Measurements from ENCODE around the gene CCBE1. TPM values are rescaled to one million over a fixed set of nuclear protein-coding genes. Genes with fewer than 3 reads are reported as not detected.

The CCBE1 gene
- total RNA-seq, 1 donor from 2014 or later = 1.2 TPM

- no peak overlapping the region for H3K27ac Mint-ChIP-seq (ENCODE audit: unreplicated experiment)
- no peak overlapping the region for H3K4me3 Mint-ChIP-seq (ENCODE audit: unreplicated experiment)
- H3K9me3 Mint-ChIP-seq (ENCODE audit: unreplicated experiment) = no peaks in the 10 kb centered on the region
- H3K4me1 Mint-ChIP-seq (ENCODE audit: unreplicated experiment) = peaks cover 8% of the 10 kb centered on the region
- TF ChIP-seq CTCF (IDR thresholded peaks at IDR 0.05; ENCODE audit: unreplicated experiment) = no peak
- H3K36me3 Mint-ChIP-seq (ENCODE audit: low read depth, unreplicated experiment) = no peaks in the 10 kb centered on the region
- no peak for DNase-seq (ENCODE audit: low spot score)
- H3K27me3 Mint-ChIP-seq (ENCODE audit: unreplicated experiment) = peaks cover 5% of the 10 kb centered on the region
These were observed 133.9 kb downstream of the CCBE1 start for GRCh38 chr18:59563176-59563785.

- TF ChIP-seq CTCF (IDR thresholded peaks at IDR 0.05; ENCODE audit: unreplicated experiment) = no peak
- Mint-ChIP-seq H3K27ac (ENCODE audit: unreplicated experiment) (no peak overlapping the region), H3K36me3 (ENCODE audit: low read depth, unreplicated experiment) (no peaks in the 10 kb centered on the region), H3K27me3 (ENCODE audit: unreplicated experiment) (peaks cover 5% of the 10 kb centered on the region), H3K4me1 (ENCODE audit: unreplicated experiment) (peaks cover 8% of the 10 kb centered on the region), H3K4me3 (ENCODE audit: unreplicated experiment) (no peak overlapping the region), H3K9me3 (ENCODE audit: unreplicated experiment) (no peaks in the 10 kb centered on the region)
- DNase-seq (ENCODE audit: low spot score) = no peak
These were observed 134.5 kb downstream of the CCBE1 start for GRCh38 chr18:59562751-59563150.

- TF ChIP-seq CTCF (IDR thresholded peaks at IDR 0.05; ENCODE audit: unreplicated experiment) = no peak
- no peaks in the 10 kb centered on the region for H3K36me3 Mint-ChIP-seq (ENCODE audit: low read depth, unreplicated experiment)
- peaks cover 8% of the 10 kb centered on the region for H3K4me1 Mint-ChIP-seq (ENCODE audit: unreplicated experiment)
- DNase-seq (ENCODE audit: low spot score) = no peak
- H3K27ac Mint-ChIP-seq (ENCODE audit: unreplicated experiment) = no peak overlapping the region
- peaks cover 5% of the 10 kb centered on the region for H3K27me3 Mint-ChIP-seq (ENCODE audit: unreplicated experiment)
- no peak overlapping the region for H3K4me3 Mint-ChIP-seq (ENCODE audit: unreplicated experiment)
- H3K9me3 Mint-ChIP-seq (ENCODE audit: unreplicated experiment) = no peaks in the 10 kb centered on the region
These were observed 135.6 kb downstream of the CCBE1 start for GRCh38 chr18:59561612-59562011.

- Mint-ChIP-seq H3K27me3 (ENCODE audit: unreplicated experiment) (peaks cover 5% of the 10 kb centered on the region), H3K4me1 (ENCODE audit: unreplicated experiment) (peaks cover 8% of the 10 kb centered on the region), H3K4me3 (ENCODE audit: unreplicated experiment) (no peak overlapping the region), H3K9me3 (ENCODE audit: unreplicated experiment) (no peaks in the 10 kb centered on the region), H3K36me3 (ENCODE audit: low read depth, unreplicated experiment) (no peaks in the 10 kb centered on the region), H3K27ac (ENCODE audit: unreplicated experiment) (no peak overlapping the region)
- DNase-seq (ENCODE audit: low spot score) = no peak
- no peak for TF ChIP-seq CTCF (IDR thresholded peaks at IDR 0.05; ENCODE audit: unreplicated experiment)
These were observed 136.7 kb downstream of the CCBE1 start for GRCh38 chr18:59560556-59560955.

- no peak for DNase-seq (ENCODE audit: low spot score)
- no peaks in the 10 kb centered on the region for H3K9me3 Mint-ChIP-seq (ENCODE audit: unreplicated experiment)
- no peaks in the 10 kb centered on the region for H3K36me3 Mint-ChIP-seq (ENCODE audit: low read depth, unreplicated experiment)
- TF ChIP-seq CTCF (IDR thresholded peaks at IDR 0.05; ENCODE audit: unreplicated experiment) = no peak
- H3K27ac Mint-ChIP-seq (ENCODE audit: unreplicated experiment) = no peak overlapping the region
- H3K4me3 Mint-ChIP-seq (ENCODE audit: unreplicated experiment) = no peak overlapping the region
- H3K4me1 Mint-ChIP-seq (ENCODE audit: unreplicated experiment) = peaks cover 8% of the 10 kb centered on the region
- H3K27me3 Mint-ChIP-seq (ENCODE audit: unreplicated experiment) = peaks cover 5% of the 10 kb centered on the region
These were observed 137.7 kb downstream of the CCBE1 start for GRCh38 chr18:59559528-59559927.
